GM12878 (cell line): Measurements from ENCODE around the gene MACROD2. TPM values are rescaled to one million over a fixed set of nuclear protein-coding genes. Genes with fewer than 3 reads are reported as not detected.

Source experiments
- ATAC-seq: fragments of 200-7000 bp; cut with Tn5 transposase; 3 replicates; pipeline ENCODE4 v1.9.1; 2020; ENCODE audit warnings: mild to moderate bottlenecking, moderate library complexity
- BruUV-seq: library from RNA; stranded (reverse); fragments of 400-500 nt; replicated peaks from 2 replicates; lab custom pipeline; 2021; lab: Mats Ljungman, UMichigan
- CTCF ChIA-PET: fragments of 300-600 bp; sonication (Branson Sonifier 250); formaldehyde crosslinking; extraction: SDS; loops from one replicate; lab custom pipeline; 2021; ENCODE audit warnings: inconsistent platforms; lab: Yijun Ruan, JAX
- POLR2A ChIA-PET: fragments of 350-600 bp; formaldehyde crosslinking; extraction: SDS; loops from one replicate; lab custom pipeline; 2021; ENCODE audit warnings: inconsistent platforms; lab: Charles Lee
- RAD21 ChIA-PET: fragments of 300-600 bp; sonication (Branson Sonifier 250); formaldehyde crosslinking; loops from one replicate; lab custom pipeline; 2023; ENCODE audit warnings: antibody characterized with exemption; ENCODE audit not compliant: unreplicated experiment; lab: Charles Lee
- SMC1A ChIA-PET: fragments of 300-600 bp; sonication (Branson Sonifier 250); formaldehyde crosslinking; loops from one replicate; lab custom pipeline; 2023; ENCODE audit not compliant: unreplicated experiment, uncharacterized antibody; lab: Charles Lee
- DNase-seq: peaks from one replicate; pipeline ENCODE4 v3.0.0-alpha.2; 2011; ENCODE audit warnings: low read depth, low spot score
- FAIRE-seq: peaks from 3 replicates; lab custom pipeline; 2011; peaks lifted over from hg19 to GRCh38; lab: Jason Lieb, UNC
- H2AFZ ChIP-seq: 2 replicates; pipeline ENCODE4 v1.6.0; 2011; ENCODE audit warnings: low read depth, low read length, control low read depth; ENCODE audit not compliant: control insufficient read depth
- H3K27ac ChIP-seq: 2 replicates; pipeline ENCODE4 v1.5.1; 2011; ENCODE audit warnings: control low read depth; ENCODE audit not compliant: control insufficient read depth, insufficient read depth
- H3K27me3 ChIP-seq, 2 experiments: replicated peaks in 1 of 2; 2 replicates each; pipeline versions ENCODE4 v1.6.0 to v1.6.1; 2011; ENCODE audit warnings: low read length in 1 of 2; ENCODE audit not compliant: control insufficient read depth in 2 of 2, insufficient read depth in 2 of 2
- H3K36me3 ChIP-seq, 2 experiments: 2 replicates each; pipeline ENCODE4 v1.5.1; 2011; ENCODE audit warnings: low read length in 1 of 2; ENCODE audit not compliant: control insufficient read depth in 2 of 2, insufficient read depth in 2 of 2
- H3K4me1 ChIP-seq: 2 replicates; pipeline ENCODE4 v1.6.1; 2011; ENCODE audit warnings: mild to moderate bottlenecking, low read length, moderate library complexity, mixed read lengths; ENCODE audit not compliant: control insufficient read depth, insufficient read depth
- H3K4me2 ChIP-seq: 2 replicates; pipeline ENCODE4 v1.6.0; 2011; ENCODE audit warnings: control low read depth; ENCODE audit not compliant: control insufficient read depth, insufficient read depth
- H3K4me3 ChIP-seq: fragments of 200-600 bp; sonication (generic); 2 replicates; pipeline ENCODE4 v1.5.1; 2016
- H3K79me2 ChIP-seq: 2 replicates; pipeline ENCODE4 v1.6.0; 2011; ENCODE audit warnings: low read length; ENCODE audit not compliant: control insufficient read depth, insufficient read depth
- H3K9ac ChIP-seq: 2 replicates; pipeline ENCODE4 v1.8.0; 2011; ENCODE audit warnings: low read length, control low read depth, mixed read lengths; ENCODE audit not compliant: control insufficient read depth, insufficient read depth
- H3K9me3 ChIP-seq: replicated peaks from 3 replicates; pipeline ENCODE4 v1.5.1; 2011; ENCODE audit warnings: mild to moderate bottlenecking, low read length; ENCODE audit not compliant: control insufficient read depth, insufficient read depth
- H4K20me1 ChIP-seq: 2 replicates; pipeline ENCODE4 v1.6.0; 2011; ENCODE audit not compliant: control insufficient read depth, insufficient read depth
- ELK1 ChIP-seq: IDR thresholded peaks from 2 replicates; pipeline ENCODE4 v1.6.1; 2012; ENCODE audit warnings: low read depth, low read length, improper control_type of control experiment
- EP300 ChIP-seq, 2 experiments: fragments of 150-350 bp in 1 of 2; IDR thresholded peaks; 2 replicates each; pipeline ENCODE4 v1.6.1; 2011 to 2012; ENCODE audit warnings: low read depth in 2 of 2, low read length in 2 of 2, borderline replicate concordance in 1 of 2, improper control_type of control experiment in 1 of 2, inconsistent platforms in 1 of 2; ENCODE audit not compliant: control insufficient read depth in 1 of 2
- GABPA ChIP-seq: IDR thresholded peaks from 2 replicates; pipeline ENCODE4 v1.6.1; 2014; ENCODE audit warnings: antibody characterized with exemption, low read depth, mild to moderate bottlenecking, inconsistent platforms
- LARP7 ChIP-seq: fragments of 450-650 bp; IDR thresholded peaks from 2 replicates; pipeline ENCODE4 v1.6.1; 2017; ENCODE audit warnings: mild to moderate bottlenecking
- MEF2A ChIP-seq: IDR thresholded peaks from 2 replicates; pipeline ENCODE4 v1.6.1; 2011; ENCODE audit warnings: low read depth, mild to moderate bottlenecking, low read length, moderate library complexity; ENCODE audit not compliant: insufficient read depth
- MLLT1 ChIP-seq: fragments of 450-650 bp; IDR thresholded peaks from 2 replicates; pipeline ENCODE4 v1.6.1; 2016; ENCODE audit warnings: mild to moderate bottlenecking
- NFIC ChIP-seq: IDR thresholded peaks from 2 replicates; pipeline ENCODE4 v1.6.1; 2012; ENCODE audit warnings: low read depth, mild to moderate bottlenecking, inconsistent platforms, low read length, moderate library complexity
- PML ChIP-seq: IDR thresholded peaks from 2 replicates; pipeline ENCODE4 v1.6.1; 2012; ENCODE audit warnings: low read length, inconsistent platforms
- POLR2A ChIP-seq: IDR thresholded peaks from 2 replicates; pipeline ENCODE4 v1.6.1; 2011; ENCODE audit warnings: low read depth, mild to moderate bottlenecking, low read length
- TAF1 ChIP-seq: IDR thresholded peaks from 2 replicates; pipeline ENCODE4 v1.6.1; 2011; ENCODE audit warnings: mild to moderate bottlenecking, low read depth, low read length, borderline replicate concordance
- ZNF592 ChIP-seq: fragments of 450-650 bp; IDR thresholded peaks from 2 replicates; pipeline ENCODE4 v1.6.1; 2017; ENCODE audit warnings: mild to moderate bottlenecking, moderate library complexity
- ZSCAN29 ChIP-seq: fragments of 450-650 bp; IDR thresholded peaks from 2 replicates; pipeline ENCODE4 v1.6.1; 2017; ENCODE audit warnings: mild to moderate bottlenecking, moderate library complexity
- WGBS: methylation state at CpG from one replicate; pipeline ENCODE4 v1.1.6; 2016; ENCODE audit warnings: low lambda C conversion rate; ENCODE audit not compliant: insufficient replicate concordance, insufficient coverage; ENCODE audit errors: missing lambda C conversion rate; 5-methylcytosine and 5-hydroxymethylcytosine counted together
- in situ Hi-C: fragments of 300-500 bp; cut with MboI; formaldehyde crosslinking; loops from 9 replicates; pipeline ENCODE4 v1.14.3; 2018; ENCODE audit warnings: mixed read lengths
- intact Hi-C: fragments of 100-400 bp; cut with micrococcal nuclease; formaldehyde crosslinking; loops from one replicate; pipeline ENCODE4 v1.14.2; 2022; ENCODE audit not compliant: unreplicated experiment
- polyA plus RNA-seq, 11 experiments: library from polyadenylated mRNA; depleted of rRNA in 4 of 11; unstranded in 6 of 11; stranded (reverse) in 5 of 11; fragments of >200 nt; fragmentation: Nextera tagmentation in 4 of 11; fragmentation: Illumina TruSeq in 1 of 11; extraction: Ambion mirVana in 4 of 11; extraction: Trizol in 1 of 11; gene quantifications; 1 replicate in 1 of 11; 2 replicates in 10 of 11; pipeline versions ENCODE4 v1.2.1 to v1.2.3, GENCODE V29; 2011 to 2016; ENCODE audit warnings: inconsistent platforms in 2 of 11, missing spikeins in 2 of 11, low read depth in 1 of 11
- total RNA-seq, 4 experiments: library from RNA; depleted of rRNA in 3 of 4; stranded (reverse); fragments of >200 nt in 3 of 4; fragmentation: Illumina TruSeq in 1 of 4; extraction: Trizol in 1 of 4; gene quantifications; 2 replicates each; pipeline versions ENCODE4 v1.2.1 to v1.2.3, GENCODE V29; 2013 to 2021
- TF ChIP-seq, protein P1 (sequence below): IDR thresholded peaks from 2 replicates; pipeline ENCODE4 v1.6.1; 2011; ENCODE audit warnings: borderline replicate concordance, low read depth, mild to moderate bottlenecking, moderate library complexity, mixed read lengths, low read length; ENCODE audit not compliant: insufficient read depth; ENCODE audit errors: extremely low read length

The MACROD2 gene
- total and polyA plus RNA-seq, 10 of the 15 experiments (the other 5 are each of a cell fraction or from before 2014, with no cell fraction given): 1.1 to 21.5 (median 2.2) TPM

DNA sequence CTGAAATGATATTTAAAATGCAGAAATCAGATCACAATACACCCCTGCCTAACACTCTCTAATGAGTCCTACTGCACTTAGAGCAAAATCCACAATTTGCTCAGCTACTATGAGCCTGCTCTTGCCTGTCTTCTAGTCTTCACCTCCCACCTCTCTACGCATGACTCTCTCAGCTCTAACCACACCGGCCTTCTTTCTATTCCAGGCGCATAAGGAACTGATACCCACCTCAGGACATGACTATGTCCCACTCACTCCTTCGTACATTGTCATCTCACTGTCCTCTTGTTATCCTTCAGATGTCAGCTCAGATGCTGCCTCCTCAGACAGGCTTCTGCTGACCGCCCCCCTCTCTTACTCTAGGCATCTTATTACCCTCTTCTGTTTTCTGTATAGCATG is 543.1 kb downstream of the MACROD2 start:
- BruUV-seq: no TSS peak
- H3K4me2 ChIP-seq: 0 out of 2 replicates have a peak overlapping the region, but pooled peaks have one; percentile 33
- H3K27me3 ChIP-seq: no peaks in the 10 kb centered on the region; a peak in 1 of 4 replicates
- H3K4me3 ChIP-seq: no peak overlapping the region
- H3K4me1 ChIP-seq: peaks cover 5% of the 10 kb centered on the region
- H3K9me3 ChIP-seq: no peaks in the 10 kb centered on the region
- FAIRE-seq (peak; percentile 91), DNase-seq (peak; percentile 63), ATAC-seq (peak; percentile 100)
- intact Hi-C loops: no loop called here
- H3K9ac ChIP-seq: no peak overlapping the region
- H2AFZ ChIP-seq: no peak overlapping the region
- no peaks in the 10 kb centered on the region for H3K79me2 ChIP-seq
- POLR2A ChIA-PET: no interaction called here
- SMC1A ChIA-PET: interaction anchor here (0.6 kb wide), 1 partner anchor 1317 kb away, joined by 3 read pairs; no protein-coding TSS in a partner anchor
- WGBS: 1% methylated on average over 5 of the region's 5 CpGs
- no peaks in the 10 kb centered on the region for H4K20me1 ChIP-seq
- H3K27ac ChIP-seq: no peak overlapping the region
- CTCF ChIA-PET: no interaction called here
- H3K36me3 ChIP-seq: no peaks in the 10 kb centered on the region
- in situ Hi-C loops: no loop called here
- RAD21 ChIA-PET: no interaction called here
- TF ChIP-seq ELK1 (no peak), POLR2A (no peak), NFIC (no peak), GABPA (no peak), LARP7 (no peak), EP300 (IDR thresholded peaks at IDR 0.05; ENCODE audit: borderline replicate concordance in 1 of 2, control insufficient read depth in 1 of 2, low read depth in 2 of 2, low read length in 2 of 2) (peak; percentile 44 to 73; a peak in 3 of 4 replicates), TAF1 (no peak), MLLT1 (0 out of 2 replicates have a peak, but pooled peaks have one; percentile 36), ZSCAN29 (no peak), ZNF592 (no peak), PML (no peak), MEF2A (peak; percentile 36; the same call in 1 of the 2 replicates)
- TF ChIP-seq, protein P1, sequence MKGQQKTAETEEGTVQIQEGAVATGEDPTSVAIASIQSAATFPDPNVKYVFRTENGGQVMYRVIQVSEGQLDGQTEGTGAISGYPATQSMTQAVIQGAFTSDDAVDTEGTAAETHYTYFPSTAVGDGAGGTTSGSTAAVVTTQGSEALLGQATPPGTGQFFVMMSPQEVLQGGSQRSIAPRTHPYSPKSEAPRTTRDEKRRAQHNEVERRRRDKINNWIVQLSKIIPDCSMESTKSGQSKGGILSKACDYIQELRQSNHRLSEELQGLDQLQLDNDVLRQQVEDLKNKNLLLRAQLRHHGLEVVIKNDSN: no peak
